ENCODE measurements around the gene CHMP1B. TPM values are rescaled to one million over a fixed set of nuclear protein-coding genes. Genes with fewer than 3 reads are reported as not detected.

Gene CHMP1B
- total and polyA plus RNA-seq, 9 of the 15 experiments (the other 6 are each of a cell fraction or from before 2014, with no cell fraction given): 12.3 to 29.9 (median 19.0) TPM

- no peak for TF ChIP-seq ZNF609 (CRISPR knock-in tag; IDR thresholded peaks at IDR 0.05; ENCODE audit: borderline replicate concordance)
- TF ChIP-seq RFX5 (IDR thresholded peaks at IDR 0.05; ENCODE audit: low read depth, low read length): no peak
- no peak for TF ChIP-seq LEF1 (IDR thresholded peaks at IDR 0.05)
These were observed 41.3 kb upstream of the CHMP1B start (continued) for GRCh38 chr18:11809895-11810294.

GRCh38 chr18:11810379-11810778 lies 40.8 kb upstream of the CHMP1B start:
- no peak overlapping the region for H3K4me3 ChIP-seq
- H3K79me2 ChIP-seq (ENCODE audit: control insufficient read depth, insufficient read depth, low read length): no peaks in the 10 kb centered on the region
- intact Hi-C loops (cut with micrococcal nuclease) (no loop called here), in situ Hi-C loops (cut with MboI) (no loop called here)
- no peaks in the 10 kb centered on the region for H3K9me1 ChIP-seq (ENCODE audit: control insufficient read depth, insufficient read depth, low read length)
- no peaks in the 10 kb centered on the region for H4K20me1 ChIP-seq (replicated peaks; ENCODE audit: control insufficient read depth, insufficient read depth, low read length)
- 54% methylated on average over 3 of the region's 3 CpGs for WGBS (ENCODE audit: insufficient coverage, low coverage, missing lambda C conversion rate)
- FAIRE-seq (no peak), ATAC-seq (no peak), DNase-seq (ENCODE audit: extremely low read depth in 1 of 4, low spot score in 3 of 4) (no peak)
- H3K9ac ChIP-seq (ENCODE audit: insufficient read depth in 1 of 2, low read depth in 2 of 2, low read length in 2 of 2): no peak overlapping the region
- no peak overlapping the region for H3K27ac ChIP-seq (ENCODE audit: extremely low read depth, low read depth, low read length)
- no TSS peak for BruUV-seq (replicated peaks)
- no peaks in the 10 kb centered on the region for H3K27me3 ChIP-seq (ENCODE audit: control insufficient read depth in 2 of 2, insufficient read depth in 2 of 2, low read length in 2 of 2)
- no peak overlapping the region for H3K4me2 ChIP-seq (ENCODE audit: insufficient read depth, low read length)
- no peaks in the 10 kb centered on the region for H3K36me3 ChIP-seq (ENCODE audit: control insufficient read depth, insufficient read depth, low read length)
- POLR2A ChIA-PET: interaction anchor here (0.7 kb wide), 1 partner anchor 13 kb away, joined by 4 read pairs; no protein-coding TSS in a partner anchor
- CTCF ChIA-PET (ENCODE audit: low intra/inter-chr PET ratio): no interaction called here
- H3K9me3 ChIP-seq (replicated peaks; ENCODE audit: control insufficient read depth, insufficient read depth, low read depth, low read length): no peaks in the 10 kb centered on the region
- H3K4me1 ChIP-seq (replicated peaks in 1 of 2; ENCODE audit: control insufficient read depth in 2 of 2, insufficient read depth in 2 of 2, low read length in 2 of 2): peaks cover 12 to 17% of the 10 kb centered on the region in 2 experiments; a peak in 4 of 5 replicates
- no peak overlapping the region for H2AFZ ChIP-seq (ENCODE audit: low read depth, low read length)
- TF ChIP-seq POLR3G (IDR thresholded peaks at IDR 0.05; ENCODE audit: extremely low read depth, insufficient read length, insufficient replicate concordance): no peak
- TF ChIP-seq STAT5A (IDR thresholded peaks at IDR 0.05; ENCODE audit: borderline replicate concordance, low read length): no peak
- no peak for TF ChIP-seq TAF7 (tag; IDR thresholded peaks at IDR 0.05)
- no peak for TF ChIP-seq DEAF1 (CRISPR knock-in tag; IDR thresholded peaks at IDR 0.05)
- TF ChIP-seq ZBTB17 (CRISPR knock-in tag; IDR thresholded peaks at IDR 0.05): no peak
- no peak for TF ChIP-seq STAT6 (CRISPR knock-in tag; IDR thresholded peaks at IDR 0.05)
- TF ChIP-seq WHSC1 (IDR thresholded peaks at IDR 0.05; ENCODE audit: low read length): no peak
- TF ChIP-seq ATF3 (IDR thresholded peaks at IDR 0.05): no peak
- TF ChIP-seq ATF3 (CRISPR knock-in tag; conservative IDR thresholded peaks at IDR 0.05): no peak
